ENCODE data around the gene XPR1.

The XPR1 gene

DNA sequence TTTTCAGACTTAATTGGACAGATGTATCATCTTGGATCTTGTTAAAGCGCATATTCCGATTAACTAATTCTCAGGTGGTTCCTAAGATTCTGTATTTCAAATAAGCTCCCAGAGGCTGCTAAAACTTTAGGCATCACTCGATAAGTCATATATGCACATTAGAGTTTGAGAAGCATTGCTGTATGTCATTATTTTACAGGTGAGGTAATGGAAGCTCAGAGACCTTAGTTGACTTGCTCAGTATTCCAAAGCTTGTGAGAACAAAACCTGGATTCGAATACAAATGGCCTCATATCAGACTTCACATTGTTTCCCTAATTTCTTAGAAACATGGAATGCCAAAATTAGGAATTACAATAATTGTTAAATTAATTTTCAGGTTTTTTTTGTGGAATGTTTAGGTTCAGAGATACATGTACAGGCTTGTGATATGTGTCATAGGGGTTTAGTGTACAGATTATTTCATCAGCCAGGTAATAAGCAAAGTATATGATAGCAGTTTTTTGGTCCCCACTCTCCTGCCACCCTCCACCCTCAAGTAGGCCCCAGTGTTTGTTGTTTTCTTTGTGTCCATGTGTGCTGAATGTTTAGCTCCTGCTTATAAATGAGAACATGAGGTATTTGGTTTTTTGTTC lies 96.8 kb downstream of the XPR1 start:
- no peak for DNase-seq

DNA sequence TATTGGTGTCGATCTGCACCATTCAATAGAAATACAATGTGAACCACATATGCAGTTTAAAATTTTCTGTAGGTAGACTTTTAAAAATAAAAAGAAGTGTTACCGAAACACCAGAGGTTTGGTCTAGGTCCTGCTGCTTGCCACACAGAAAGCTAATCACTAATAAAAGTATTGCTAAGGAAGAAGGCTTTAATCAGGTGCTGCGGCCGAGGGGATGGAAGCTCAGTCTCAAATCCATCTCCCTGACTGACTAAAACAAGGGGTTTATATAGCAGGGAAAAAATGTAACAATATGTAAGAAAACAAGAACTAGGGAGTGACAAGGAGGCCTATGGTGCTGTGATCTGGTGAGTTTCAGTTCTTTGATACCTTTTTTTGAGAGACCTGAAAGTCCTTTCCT lies 99.3 kb downstream of the XPR1 start:
- no peak for DNase-seq

DNA sequence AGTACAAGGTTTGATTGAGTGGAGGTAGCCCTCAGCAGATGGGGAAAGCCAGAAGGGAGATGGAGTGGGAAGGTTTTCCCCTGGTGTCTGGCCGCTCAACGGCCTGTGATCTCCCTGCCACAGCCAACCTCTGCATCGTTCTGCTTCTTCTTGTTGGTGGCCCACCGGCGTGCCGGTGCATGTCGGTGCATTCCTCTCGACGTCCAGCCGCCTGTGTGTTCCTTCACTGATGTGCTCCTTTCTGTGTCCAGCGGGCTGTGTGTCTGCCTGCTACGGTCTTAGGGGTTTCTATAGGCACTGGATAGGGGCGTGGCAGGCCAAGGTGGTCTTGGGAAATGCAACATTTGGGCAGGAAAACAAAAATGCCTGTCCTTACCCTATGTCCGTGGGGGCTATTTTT lies 101.0 kb downstream of the XPR1 start:
- no peak for DNase-seq

DNA sequence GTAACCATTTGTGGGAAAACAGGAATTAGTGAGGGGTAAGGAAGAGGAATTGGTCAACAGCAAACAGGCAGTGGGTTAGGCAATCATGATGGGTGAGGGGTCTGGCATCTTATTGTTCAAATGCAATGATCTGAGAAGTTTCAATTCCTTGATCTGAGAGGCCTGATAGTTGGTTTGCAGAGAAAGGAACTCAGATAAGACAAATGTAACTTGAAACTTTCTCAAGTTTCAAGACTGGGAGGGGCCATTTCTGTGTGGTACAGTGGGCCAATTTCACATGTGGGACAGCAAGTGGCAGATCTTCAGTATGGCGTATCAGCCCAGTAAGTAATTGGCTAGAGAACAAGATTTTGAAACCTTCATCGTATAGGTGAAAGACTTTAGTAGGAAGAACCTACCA lies 102.5 kb downstream of the XPR1 start:
- no peak for DNase-seq

DNA sequence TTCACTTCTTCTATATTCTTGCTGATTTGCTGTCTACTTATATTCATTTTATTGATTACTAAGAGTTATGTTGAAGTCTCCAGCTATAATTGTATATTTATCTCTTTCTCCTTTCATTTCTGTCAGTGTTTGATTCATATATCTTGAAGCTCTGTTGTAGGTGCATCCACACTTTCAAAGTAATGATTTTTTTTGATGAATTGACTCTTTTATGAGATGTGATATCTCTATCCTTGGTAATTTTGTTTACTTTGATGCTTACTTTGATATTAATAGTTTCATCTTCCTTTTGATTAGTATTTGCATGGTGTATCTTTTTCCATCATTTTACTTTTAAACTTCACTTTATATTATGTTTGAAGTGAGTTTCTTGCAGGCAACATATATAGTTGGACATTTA lies 110.8 kb downstream of the XPR1 start:
- DNase-seq = no peak

DNA sequence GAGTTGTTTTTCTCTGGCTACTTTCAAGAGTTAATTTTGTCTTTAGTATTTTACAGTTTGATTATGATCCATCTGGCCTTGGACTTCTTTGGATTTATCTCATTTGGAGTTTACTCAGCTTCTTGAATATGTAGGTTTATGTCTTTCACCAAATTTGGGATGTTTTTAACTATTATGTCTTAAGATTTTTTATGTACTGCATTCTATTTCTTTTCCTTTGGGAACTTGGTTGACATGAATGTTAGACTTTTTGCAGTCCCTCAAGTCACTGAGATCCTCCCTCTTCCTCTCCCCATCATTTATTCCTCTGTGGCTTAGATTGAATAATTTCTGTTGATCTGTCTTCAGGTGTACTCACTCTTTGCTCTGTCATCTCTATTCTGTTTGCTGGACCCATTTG lies 112.0 kb downstream of the XPR1 start:
- DNase-seq = no peak

DNA sequence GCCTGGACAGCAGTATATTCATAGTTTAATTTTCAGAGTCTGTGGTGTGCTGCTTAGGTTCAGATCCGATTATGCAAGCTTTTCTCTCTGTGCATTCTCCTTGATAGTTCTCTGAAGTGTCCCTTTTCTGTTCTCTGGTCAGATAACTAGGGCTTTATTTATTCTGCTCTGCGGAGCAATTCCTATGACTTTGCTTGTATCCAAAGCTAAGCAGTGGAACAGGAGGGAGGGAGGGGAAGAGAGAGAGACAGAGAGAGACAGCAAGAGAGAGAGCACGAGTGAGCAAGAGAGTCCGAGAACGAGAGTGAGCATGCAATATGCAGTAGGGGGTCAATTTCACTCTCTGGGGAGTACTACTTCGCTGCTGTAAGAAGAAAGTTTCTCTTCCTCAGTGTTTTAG lies 113.3 kb downstream of the XPR1 start:
- no peak for DNase-seq

DNA sequence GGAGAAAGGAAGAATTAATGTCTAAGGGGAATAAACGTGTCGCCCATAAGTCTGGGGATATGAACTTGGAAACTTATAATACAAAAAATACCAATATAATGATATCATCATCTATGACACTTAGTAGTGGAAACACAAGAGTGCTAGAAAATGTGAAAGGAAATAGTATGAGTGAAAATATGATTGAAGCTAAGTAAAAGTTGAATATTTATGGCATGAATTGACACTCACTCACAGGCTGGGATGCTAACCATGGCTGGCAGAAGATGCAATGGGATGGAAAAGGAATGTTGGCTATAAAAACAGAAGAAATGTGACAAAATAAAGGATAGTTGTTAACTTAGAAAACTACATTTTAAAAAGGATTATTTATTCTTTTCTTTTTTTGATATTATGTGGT lies 120.1 kb downstream of the XPR1 start:
- DNase-seq = no peak

DNA sequence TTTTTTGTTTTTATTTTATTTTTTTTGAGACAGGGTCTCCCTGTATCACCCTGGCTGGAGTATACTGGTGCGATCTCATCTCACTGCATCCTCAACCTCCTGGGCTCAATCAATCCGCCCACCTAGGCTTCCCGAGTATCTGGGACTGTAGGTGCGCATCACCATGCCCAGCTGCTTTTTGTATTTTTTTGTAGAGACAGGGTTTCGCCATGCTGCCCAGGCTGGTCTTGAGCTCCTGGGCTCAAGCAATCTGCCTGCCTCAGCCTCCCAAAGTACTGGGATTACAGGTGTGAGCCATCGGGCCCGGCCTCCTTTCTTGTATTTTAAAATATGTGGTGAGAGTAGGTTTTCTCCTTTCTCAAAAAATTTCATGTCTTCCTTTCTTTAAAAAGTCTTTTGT lies 122.6 kb downstream of the XPR1 start:
- DNase-seq = no peak

DNA sequence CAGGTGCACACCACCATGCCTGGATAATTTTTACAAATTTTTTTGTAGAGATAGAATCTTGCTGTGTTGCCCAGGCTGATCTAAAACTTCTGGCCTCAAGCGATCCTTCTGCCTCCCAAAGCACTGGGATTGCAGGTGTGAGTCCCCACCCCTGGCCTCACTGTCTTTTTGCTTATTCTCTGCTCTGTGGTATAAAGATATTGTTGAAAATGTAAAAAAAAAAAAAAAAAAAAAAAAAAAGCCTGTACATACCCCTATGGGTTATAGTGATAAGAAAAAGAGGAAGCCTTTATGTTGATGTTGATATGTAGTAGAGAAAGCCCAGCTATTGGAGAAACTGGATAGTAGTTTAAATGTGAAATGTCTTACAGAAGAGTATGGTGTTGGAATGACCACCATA lies 125.8 kb downstream of the XPR1 start:
- no peak for DNase-seq

DNA sequence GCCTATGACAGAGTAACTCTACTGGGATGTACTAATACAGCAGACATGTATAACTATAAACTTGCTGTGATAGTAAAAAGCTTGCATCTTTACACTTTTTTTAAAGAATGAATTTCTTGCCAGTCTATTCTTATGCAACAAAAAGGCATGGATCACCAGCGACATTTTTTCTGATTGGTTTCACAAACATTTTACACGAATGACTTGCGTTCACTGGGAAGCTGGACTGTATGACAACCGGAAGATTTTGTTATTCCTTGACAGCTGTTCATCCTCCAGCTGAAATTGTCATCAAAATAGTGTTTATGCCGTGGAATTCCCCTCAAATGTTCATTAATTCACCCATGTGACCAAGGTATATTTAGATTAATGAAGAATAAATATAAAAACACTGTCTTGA lies 131.0 kb downstream of the XPR1 start:
- DNase-seq = no peak

DNA sequence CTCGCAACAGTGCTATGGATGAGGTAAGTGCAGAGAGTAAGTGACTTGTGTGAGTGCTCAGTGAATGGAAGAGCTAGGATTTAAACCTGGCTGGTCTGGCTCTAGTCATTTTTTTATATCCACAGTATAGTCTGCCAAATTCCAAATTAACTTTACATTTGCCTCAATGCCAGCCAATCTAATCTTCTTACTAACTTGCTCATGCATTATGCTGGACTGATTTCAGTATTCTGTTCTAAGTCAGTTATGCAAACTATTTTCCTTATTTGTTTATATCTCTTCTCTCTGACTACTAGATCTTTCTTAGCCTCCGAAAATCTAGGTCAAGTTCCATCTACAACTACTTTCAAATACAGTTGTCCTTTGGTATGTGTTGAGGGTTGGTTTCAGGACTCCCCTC lies 133.3 kb downstream of the XPR1 start:
- DNase-seq = no peak

DNA sequence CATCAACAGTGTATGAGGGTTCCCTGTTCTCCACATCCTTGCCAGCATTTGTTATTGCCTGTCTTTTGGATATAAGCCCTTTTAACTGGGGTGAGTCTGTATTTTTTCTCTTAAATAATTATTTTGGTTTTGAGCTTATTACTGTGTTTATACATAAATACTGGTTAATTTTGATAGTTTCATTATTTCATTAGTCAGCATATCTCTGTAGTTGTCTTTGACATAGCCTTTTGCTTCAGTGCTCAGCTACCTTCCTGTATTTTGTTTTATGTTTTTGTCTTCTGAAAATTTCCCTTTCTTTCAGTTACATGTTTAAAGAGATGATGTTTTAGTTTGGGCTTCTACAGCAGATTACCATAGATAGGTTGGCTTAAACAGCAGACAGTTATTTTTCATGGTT lies 138.1 kb downstream of the XPR1 start:
- no peak for DNase-seq

DNA sequence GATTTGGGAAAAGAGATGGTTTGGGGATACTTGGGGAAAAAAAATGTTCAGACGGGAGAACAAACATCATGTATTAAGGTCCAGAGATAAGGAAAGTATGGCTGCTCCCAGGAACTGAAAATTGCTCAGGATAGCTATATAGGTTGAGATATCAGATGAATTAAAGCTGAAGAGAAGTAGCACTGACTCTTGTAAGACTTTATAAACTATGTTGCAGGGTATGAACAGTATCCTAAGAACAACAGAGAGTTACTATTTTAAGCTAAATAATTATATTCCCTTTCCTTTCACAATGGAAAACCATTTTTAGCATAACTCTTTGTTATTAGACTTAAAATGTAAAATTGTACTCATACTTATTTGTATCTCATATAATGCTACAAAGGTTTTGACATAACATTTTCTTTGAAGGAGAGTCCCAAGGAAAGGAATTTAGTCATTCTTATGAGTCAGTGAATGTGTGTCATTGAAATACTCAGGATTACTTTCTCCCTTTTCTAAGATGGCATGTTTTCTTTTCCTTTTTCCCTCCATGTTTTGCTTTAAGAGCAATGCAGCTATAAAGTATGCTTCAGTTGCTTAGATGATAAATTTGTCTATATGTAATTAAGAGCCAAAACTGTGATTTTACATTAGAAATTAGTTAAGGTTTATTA lies 141.5 kb downstream of the XPR1 start:
- no peak for DNase-seq

DNA sequence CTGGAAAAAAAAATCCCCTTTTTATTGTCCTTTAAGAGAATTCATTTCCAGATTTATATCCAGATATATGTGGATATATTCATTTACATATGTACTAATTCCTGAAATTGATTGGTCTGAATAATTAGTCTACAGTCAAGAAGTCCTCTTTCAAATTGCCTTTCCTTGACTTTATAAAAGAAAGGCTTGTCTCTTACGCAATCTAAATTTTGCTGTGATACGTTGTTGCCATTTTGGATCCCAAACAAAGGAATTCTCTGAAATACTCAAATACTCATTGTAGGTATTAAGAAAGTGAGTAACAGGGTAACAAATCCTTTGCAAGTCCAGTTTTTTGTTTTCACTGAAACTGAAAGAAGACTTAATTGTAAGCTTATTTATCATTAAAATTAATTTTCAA lies 144.0 kb downstream of the XPR1 start:
- DNase-seq = no peak

DNA sequence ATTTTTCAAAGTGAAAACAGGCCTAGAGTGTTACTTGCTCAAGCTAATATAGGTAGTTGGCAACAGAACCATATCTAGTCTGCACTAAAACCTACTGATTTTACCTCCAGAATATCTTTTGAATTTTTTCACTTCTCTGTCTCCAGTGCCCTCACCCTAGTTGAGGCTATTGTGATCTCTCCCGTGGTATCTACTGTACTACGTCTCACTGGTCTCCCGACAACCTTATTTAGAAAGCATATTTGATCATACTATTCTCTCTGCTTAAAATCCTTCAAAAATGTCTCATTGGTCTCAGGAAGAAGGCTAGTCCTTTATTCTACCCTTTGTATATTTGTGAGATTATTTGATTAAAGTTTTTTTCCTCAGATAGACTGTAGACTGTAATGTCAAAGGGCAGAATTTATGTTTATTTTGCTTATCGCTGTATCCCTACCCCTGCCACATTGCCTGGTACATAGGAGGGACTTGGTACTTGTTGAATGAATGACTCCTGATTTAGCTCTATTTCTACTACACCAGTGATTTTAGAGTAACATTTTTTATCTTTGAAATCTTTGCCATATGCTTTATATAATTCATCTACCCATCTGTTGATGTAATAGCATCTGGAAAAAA lies 145.4 kb downstream of the XPR1 start:
- no peak for DNase-seq

DNA sequence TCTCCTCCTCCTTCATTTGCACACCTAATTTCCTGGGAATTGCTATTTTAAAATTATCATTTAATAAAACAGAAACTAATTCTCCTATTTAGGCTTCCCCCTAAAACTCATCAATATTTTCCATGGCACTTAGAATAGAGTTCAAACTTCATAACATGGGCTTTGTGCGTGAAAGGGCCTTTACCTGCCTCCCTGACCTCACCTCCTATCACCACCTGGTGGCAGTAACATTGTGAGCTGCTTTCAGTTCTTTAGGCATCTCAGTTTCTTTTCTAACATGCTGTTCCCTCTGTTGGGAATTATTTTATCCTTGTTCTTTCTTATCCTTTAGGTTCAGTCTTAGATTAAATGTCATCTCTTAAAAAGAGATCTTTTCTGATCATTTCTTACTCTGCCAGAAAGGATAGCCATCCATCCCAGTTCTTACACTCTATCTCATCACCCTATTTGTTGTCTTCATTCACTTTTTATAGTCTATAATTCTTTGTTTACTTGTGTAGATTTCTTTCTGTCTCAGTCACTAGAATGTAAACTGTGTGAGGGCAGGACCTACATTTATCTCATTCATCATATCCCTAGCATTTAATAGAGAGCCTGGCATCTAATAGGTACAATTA lies 147.1 kb downstream of the XPR1 start:
- DNase-seq = no peak

DNA sequence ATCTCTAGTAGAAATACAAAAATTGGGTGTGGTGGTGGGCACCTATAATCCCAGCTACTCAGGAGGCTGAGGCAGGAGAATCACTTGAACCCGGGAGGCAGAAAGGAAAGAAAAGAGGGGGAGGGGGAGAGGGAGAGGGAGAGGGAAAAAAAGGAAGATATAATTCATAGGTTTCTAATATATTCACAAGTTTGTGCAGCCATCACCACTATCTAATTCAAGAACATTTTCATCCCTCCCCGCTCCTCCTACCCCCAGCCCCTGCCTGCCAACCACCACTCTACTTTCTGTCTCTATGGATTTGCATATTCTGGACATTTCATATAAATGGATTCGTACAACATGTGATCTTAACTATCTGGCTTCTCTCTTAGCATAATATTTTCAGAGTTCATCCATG lies 147.8 kb downstream of the XPR1 start:
- no peak for DNase-seq

DNA sequence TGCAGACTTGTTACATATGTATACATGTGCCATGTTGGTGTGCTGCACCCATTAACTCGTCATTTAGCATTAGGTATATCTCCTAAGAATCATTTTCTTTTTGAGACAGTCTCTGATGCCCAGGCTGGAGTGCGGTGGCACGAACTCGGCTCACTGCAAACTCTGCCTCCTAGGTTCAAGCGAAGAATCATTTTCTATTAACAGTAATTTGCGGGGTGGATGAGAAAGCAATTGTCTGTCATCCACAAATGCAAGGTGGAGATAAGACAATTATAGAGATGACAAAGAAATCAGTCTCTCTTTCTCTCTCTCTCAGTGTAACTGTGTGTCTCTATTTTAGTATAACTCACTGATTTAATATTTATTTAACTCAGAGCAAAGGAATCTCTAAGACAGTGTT lies 149.9 kb downstream of the XPR1 start:
- DNase-seq = no peak

DNA sequence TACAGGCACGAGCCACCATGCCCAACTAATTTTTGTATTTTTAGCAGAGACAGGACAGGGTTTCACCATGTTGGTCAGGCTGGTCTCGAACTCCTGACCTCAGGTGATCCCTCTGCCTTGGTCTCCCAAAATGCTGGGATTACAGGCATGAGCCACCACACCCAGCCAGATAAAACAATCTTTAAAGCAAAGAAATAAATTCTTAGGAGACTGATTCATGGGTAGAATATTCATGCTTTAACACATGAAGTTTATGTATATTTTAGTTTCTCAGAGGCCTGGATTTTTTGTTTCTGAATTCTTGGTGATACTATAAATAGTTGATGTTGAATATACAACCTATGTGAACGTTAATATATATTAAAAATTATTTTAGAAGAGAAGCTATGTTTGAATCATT lies 153.5 kb downstream of the XPR1 start:
- DNase-seq = no peak

DNA sequence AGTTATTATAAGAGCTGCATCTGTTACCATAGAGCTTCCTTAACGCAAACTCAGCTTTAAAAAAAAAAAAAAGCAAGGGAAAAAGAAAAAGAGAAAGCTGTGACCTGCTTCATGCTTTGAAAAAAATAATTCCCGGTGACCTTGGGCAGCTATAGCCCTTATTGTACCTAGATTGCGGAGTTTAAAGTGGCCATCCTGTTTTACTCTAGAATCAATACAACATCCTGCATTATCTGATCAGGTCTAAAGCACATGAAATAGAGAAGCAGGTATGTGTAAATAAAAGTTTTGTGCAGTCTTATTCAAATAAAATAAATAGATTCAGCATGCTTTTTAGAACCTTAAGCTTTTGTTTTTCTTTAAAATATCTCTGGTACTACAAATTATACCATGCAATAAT lies 154.1 kb downstream of the XPR1 start:
- no peak for DNase-seq

DNA sequence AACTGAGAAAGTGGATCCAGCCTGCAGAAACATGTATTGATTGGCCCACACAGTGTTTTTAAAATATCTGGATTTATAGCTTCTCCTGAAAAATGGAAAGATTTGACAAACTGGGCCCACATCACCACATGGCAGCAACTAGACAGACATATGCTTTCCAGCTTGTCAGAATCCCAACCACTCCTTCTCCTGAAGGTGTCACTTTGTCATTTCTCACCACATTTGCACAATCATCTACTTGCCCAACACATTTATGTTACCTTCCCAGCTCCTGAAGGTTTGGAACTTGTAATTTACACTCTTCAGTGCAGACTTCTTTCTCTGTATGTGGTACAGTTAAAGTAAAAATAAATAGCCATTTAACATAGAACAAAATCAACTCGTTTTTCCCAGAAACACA lies 154.8 kb downstream of the XPR1 start:
- DNase-seq = no peak

DNA sequence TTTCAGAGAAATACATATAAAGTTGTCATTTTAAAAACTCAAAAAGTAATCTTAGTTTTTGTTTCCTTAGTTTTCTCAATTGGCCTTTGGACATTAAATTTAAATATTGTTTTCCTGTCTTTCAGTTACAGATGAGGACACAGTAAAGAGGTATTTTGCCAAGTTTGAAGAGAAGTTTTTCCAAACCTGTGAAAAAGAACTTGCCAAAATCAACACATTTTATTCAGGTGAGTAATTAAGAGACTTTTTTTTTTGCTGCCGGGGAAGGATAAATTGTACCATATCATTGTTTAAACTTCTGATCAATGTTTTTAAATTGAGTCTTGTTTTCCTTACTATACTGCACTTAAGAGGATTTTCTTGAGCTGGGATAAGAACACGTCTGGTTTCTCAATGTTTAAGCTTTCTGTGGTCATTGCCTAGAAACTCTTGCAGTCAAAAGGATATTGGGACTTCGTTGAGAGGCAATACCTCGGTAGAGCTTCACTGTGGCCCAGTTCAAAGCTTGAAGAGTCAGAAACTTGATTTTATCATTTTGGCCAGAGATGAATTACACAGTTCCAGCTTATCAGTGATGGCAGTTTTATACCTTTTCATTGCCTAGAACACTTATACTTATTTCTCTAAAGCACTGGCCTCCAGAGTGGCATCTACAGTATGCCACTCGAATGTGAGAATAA lies 155.9 kb downstream of the XPR1 start:
- DNase-seq = no peak

DNA sequence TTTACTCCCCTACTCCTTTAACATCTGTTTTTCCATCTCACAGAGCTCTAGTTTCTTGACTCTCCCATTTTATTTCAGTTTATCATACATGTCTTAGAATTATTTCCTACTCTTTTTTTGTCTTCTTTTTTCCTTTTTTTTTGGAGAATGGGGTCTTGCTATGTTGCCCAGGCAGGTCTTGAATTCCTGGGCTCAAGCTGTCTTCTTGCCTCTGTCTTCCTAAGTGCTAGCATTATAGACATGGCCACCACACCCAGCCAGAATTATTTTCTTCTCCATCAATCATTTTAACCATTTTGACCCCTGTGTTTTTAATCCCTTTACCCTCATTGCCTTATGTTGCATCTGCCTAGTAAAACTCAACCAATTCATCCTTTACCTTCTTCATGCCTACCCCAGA lies 157.6 kb downstream of the XPR1 start:
- no peak for DNase-seq

Measured in activated T-cell treated with anti-CD3 and anti-CD28 coated beads for 4 hours (primary cell).